NCI-H2029 treated with DMSO at 0.1 percent for 48 hours (cell line): Measurements from ENCODE around the gene RAB37.

Source experiments
- DNase-seq: peaks from one replicate; lab custom pipeline; 2025; lab: John Stamatoyannopoulos, UW

The RAB37 gene

GRCh38 chr17:74728033-74728701, 8.9 kb upstream of the RAB37 start:
- DNase-seq: no peak

GRCh38 chr17:74728702-74729075, 8.4 kb upstream of the RAB37 start:
- no peak for DNase-seq

- DNase-seq: no peak
Observed at GRCh38 chr17:74729368-74729767, 7.7 kb upstream of the RAB37 start.

DNA sequence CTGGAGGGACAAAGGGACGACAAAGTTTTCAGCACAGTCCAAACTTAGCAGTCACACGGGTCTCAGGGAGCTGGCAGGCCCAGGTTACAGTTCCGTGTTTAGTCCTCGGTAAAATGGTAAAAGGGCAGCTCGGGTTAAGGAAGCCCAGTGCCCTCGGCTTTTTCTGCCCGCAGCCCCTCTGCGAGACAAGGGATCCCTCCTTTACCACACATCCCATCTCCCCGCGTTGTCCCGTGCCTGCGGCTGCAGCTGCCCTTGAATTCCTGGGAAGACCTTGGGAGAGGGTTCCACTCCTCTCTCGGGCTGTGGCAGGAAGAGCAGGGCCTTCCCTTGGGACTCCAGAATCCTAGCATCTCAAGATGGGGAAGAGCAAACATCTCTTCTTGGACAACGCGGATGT, 7.2 kb upstream of the RAB37 start:
- no peak for DNase-seq

DNA sequence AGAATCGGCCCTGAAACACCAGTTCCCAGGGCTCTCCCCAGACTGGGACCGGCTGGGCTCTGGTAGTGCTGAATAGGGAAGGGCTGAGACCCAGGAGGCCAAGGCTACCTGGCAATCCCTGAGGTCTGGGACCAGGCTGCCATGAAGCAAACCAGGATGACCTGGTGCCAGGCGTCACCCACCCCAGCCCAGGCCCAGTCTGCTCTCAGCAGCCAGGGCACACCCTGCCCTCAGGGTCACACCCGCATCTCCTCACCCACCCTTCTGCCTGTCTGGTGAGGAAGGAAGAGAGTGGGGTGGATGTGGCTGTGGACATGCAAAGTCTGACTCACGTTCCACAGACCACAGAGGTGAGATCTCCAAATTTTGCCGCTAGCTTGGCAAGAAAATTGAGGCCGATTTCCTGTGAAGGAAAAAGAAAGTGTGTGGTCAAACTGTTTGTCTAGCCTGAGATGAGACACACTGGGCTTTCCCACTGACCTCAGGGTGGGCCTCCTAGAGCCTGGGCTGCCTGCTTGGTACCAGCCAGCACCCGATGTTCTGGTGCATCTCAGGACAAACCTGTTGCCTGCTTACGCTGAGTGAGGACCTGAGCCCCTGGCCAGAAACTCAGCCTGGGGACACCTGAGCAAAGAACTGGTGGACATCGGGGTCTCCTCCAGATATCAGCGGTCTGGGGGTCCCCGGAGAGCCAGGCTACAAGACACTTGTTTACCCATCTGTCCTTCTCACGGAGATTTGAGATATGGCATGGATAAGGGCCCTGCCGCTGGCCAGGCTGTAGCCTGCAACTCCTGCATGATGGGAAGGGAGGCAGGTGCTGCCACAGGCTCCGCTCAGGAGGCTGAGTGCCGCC, 6.3 kb upstream of the RAB37 start:
- DNase-seq: no peak

GRCh38 chr17:74731347-74731605, 5.8 kb upstream of the RAB37 start:
- DNase-seq: no peak

GRCh38 chr17:74732042-74732867, 4.8 kb upstream of the RAB37 start:
- DNase-seq: no peak

GRCh38 chr17:74733365-74734122, 3.5 kb upstream of the RAB37 start:
- DNase-seq: no peak

DNA sequence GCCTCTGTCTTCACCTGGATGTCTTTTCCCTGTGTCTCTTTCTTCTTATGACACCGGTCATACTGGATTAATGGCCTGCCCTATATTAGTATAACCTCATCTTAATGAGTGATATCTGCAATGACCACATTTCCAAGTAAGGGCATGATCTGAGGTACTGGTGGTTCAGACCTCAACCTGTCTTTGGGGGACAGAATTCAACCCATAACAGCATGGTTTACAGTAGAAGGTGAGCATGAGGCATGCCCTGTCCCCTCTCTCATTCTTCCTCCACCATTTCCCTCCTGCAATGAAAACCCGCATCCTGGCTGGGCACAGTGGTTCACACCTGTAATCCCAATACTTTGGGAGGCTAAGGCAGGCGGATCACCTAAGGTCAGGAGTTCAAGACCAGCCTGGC, 2.8 kb upstream of the RAB37 start:
- no peak for DNase-seq

GRCh38 chr17:74737299-74738050, 419 bp downstream of the RAB37 start:
- no peak for DNase-seq

DNA sequence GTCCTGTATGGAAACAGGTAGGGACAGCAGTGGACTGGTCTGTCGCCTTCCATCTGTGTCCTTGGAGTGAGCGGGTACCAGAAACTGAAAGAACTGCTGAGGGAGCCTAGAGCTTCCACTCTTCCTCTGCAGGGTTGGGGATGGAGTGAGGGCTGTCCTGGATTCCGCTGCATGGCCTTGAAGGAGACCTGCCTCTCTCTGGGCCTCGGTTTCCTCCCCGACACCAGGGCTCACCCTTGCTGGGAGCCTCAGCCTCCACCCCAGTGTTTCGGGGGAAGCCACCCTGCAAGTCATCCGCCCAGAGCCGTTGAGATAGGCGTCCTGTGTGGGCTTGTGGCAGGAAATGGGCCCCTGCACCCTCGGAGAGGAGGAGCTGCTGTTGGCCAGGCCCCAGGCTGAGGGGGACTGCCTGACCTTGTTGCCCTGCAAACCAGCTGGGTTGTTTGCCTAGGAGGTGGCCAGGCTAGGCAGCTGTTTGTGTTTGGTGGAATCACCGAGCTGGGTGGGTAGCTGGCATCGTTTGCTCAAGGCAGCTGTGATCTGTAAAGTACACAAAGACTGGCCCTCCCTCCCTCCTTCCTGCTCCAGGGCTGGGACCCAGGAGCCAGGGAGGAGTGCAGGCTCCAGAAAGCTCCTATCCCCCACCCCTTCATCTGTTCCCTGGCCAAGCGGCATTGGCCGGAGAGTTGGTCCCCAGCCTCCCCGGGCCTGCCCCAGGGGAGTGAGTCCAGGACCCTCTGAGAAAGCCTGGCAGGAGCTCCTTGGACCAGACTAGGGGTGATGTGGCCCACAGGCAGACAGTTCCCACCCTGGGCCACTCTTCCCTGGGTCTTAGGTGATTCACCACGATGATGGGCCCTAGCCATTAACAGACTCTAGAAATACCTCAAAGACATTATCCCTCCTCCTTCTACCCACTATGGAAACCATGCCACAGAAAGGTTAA, 1.3 kb downstream of the RAB37 start:
- DNase-seq: no peak

GRCh38 chr17:74739227-74739831, 2.3 kb downstream of the RAB37 start:
- no peak for DNase-seq

- no peak for DNase-seq
Observed at GRCh38 chr17:74740173-74740572, 3.1 kb downstream of the RAB37 start.

GRCh38 chr17:74740641-74741387, 3.8 kb downstream of the RAB37 start:
- DNase-seq: no peak

- DNase-seq: no peak
Observed at GRCh38 chr17:74742153-74742515, 5.1 kb downstream of the RAB37 start.

DNA sequence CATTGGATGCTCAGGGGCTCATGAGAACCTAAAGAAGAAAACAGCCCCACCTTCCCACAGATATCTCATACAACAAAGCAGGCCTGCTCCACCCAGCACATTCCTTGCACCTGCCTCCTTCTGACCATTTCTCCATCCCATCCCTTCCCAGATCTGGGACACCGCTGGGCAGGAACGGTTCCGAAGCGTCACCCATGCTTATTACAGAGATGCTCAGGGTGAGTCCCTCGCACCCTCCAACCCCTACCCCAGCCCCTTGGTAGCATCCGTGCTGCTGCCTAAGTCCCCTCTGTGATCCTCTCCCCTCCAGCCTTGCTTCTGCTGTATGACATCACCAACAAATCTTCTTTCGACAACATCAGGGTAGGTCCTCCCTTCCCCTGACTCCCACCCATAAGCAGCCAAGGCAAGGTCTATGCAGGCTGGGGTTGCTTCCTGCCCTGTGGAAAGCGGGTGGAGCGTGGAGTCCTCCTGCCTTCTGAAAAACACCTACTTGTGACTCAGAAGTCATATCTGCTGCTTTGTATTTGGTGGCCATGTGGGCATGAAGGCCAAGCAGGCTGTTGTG, 6.0 kb downstream of the RAB37 start:
- no peak for DNase-seq

DNA sequence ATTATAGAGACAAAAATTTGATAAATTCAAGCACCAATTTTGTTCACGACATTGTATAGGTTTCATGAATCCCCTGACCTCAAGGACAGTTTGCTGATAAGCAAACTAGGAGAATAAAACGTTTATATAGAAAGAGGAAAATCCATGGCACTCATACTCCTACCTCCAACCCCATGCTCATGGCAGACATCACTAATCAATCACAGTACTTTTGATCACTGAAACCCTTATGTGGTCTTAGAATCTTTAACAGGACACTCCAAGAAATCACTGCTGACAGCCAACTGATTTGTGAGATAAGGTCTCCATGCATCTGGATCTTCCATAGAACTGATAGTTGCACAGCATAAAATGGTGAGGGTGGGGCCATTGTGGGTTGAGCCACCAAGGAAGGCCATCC, 6.7 kb downstream of the RAB37 start:
- DNase-seq: no peak

GRCh38 chr17:74744349-74744713, 7.3 kb downstream of the RAB37 start:
- no peak for DNase-seq
